DOHH2 (cell line): Measurements from ENCODE around the gene TLNRD1.

Source experiments
- CTCF ChIP-seq: fragments of 200-600 bp; sonication (generic); IDR thresholded peaks from one replicate; pipeline ENCODE4 v1.5.1; 2014; ENCODE audit warnings: antibody characterized with exemption, mild to moderate bottlenecking, low read depth, low read length; ENCODE audit not compliant: poor library complexity, severe bottlenecking
- EZH2phosphoT487 ChIP-seq: fragments of 200-600 bp; sonication (generic); IDR thresholded peaks from 2 replicates; pipeline ENCODE4 v1.6.1; 2017; ENCODE audit warnings: borderline replicate concordance, mild to moderate bottlenecking, antibody characterized with exemption, low read length, moderate library complexity, mixed read lengths

GRCh38 chr15:80966431-80967197 is 34.1 kb upstream of the TLNRD1 start:
- TF ChIP-seq CTCF = no peak
- no peak for TF ChIP-seq EZH2phosphoT487
